HG03108 (cell line): Measurements from ENCODE around the gene FNIP2.
"Not testable (repeated sequence)": the region's sequence is repeated elsewhere in the genome, so short reads cannot be mapped to it uniquely, and the experiment has no call there.

Experiments used
- ATAC-seq: cut with Tn5 transposase; IDR thresholded peaks from one replicate; pipeline ENCODE4 v1.9.1; 2021; ENCODE audit warnings: moderate library complexity; ENCODE audit not compliant: unreplicated experiment

FNIP2 gene

GRCh38 chr4:158946825-158947224 is 178.0 kb downstream of the FNIP2 start:
- no peak for ATAC-seq

GRCh38 chr4:158948071-158948470 is 179.2 kb downstream of the FNIP2 start:
- no peak for ATAC-seq

- ATAC-seq, result no peak
These were observed 180.3 kb downstream of the FNIP2 start for GRCh38 chr4:158949099-158949498.

- not testable (repeated sequence) for ATAC-seq
These were observed 183.5 kb downstream of the FNIP2 start for GRCh38 chr4:158952221-158952774.

- ATAC-seq, result not testable (repeated sequence)
These were observed 187.5 kb downstream of the FNIP2 start for GRCh38 chr4:158956345-158956744.

GRCh38 chr4:158956918-158957317 is 188.1 kb downstream of the FNIP2 start:
- not testable (repeated sequence) for ATAC-seq
